WTC11 (cell line): ENCODE results near the gene ADCY2. TPM values are rescaled to one million over a fixed set of nuclear protein-coding genes. Genes with fewer than 3 reads are reported as not detected.

Experiments
- ATAC-seq: fragments of 200-7000 bp; cut with Tn5 transposase; 2 replicates; pipeline ENCODE4 v1.10.0; 2021; ENCODE audit warnings: mild to moderate bottlenecking, moderate library complexity
- CTCF ChIA-PET: fragments of 300-600 bp; sonication (Branson Sonifier 250); formaldehyde crosslinking; loops from one replicate; lab custom pipeline; 2021; ENCODE audit warnings: antibody characterized with exemption; lab: Charles Lee
- POLR2A ChIA-PET: fragments of 350-600 bp; sonication (Branson Sonifier 250); formaldehyde crosslinking; loops from one replicate; lab custom pipeline; 2021; ENCODE audit warnings: antibody characterized with exemption; lab: Charles Lee
- DNase-seq: peaks from one replicate; pipeline ENCODE4 v3.0.0; 2021; ENCODE audit warnings: low spot score
- H3K27ac Mint-ChIP-seq: 2 replicates; pipeline ENCODE4 v1.8.0; 2021; ENCODE audit warnings: mixed read lengths
- H3K27me3 Mint-ChIP-seq: 2 replicates; pipeline ENCODE4 v1.8.0; 2021; ENCODE audit warnings: low read depth, mild to moderate bottlenecking, moderate library complexity, mixed read lengths
- H3K36me3 Mint-ChIP-seq: 2 replicates; pipeline ENCODE4 v1.8.0; 2021; ENCODE audit warnings: mixed read lengths
- H3K4me1 Mint-ChIP-seq: 2 replicates; pipeline ENCODE4 v1.8.0; 2022; ENCODE audit warnings: mixed read lengths
- H3K4me3 Mint-ChIP-seq: 2 replicates; pipeline ENCODE4 v1.8.0; 2021; ENCODE audit warnings: mild to moderate bottlenecking, moderate library complexity, mixed read lengths
- H3K9me3 Mint-ChIP-seq: 2 replicates; pipeline ENCODE4 v1.8.0; 2021; ENCODE audit warnings: mixed read lengths
- AFF4 ChIP-seq: sonication (generic); formaldehyde crosslinking; IDR thresholded peaks from 2 replicates; pipeline ENCODE4 v1.8.1; 2023; ENCODE audit warnings: mild to moderate bottlenecking, missing genetic modification reagents, borderline replicate concordance
- ATF3 ChIP-seq: sonication (generic); formaldehyde crosslinking; conservative IDR thresholded peaks from 2 replicates; pipeline ENCODE4 v1.8.1; 2022; ENCODE audit warnings: mild to moderate bottlenecking, missing genetic modification reagents
- CREB1 ChIP-seq: sonication (generic); formaldehyde crosslinking; IDR thresholded peaks from 2 replicates; pipeline ENCODE4 v1.8.0; 2023; ENCODE audit warnings: mild to moderate bottlenecking, missing genetic modification reagents
- CTCF ChIP-seq: fragments of 200-600 bp; IDR thresholded peaks from 2 replicates; pipeline ENCODE4 v1.8.0; 2022; ENCODE audit warnings: antibody characterized with exemption
- E2F5 ChIP-seq: sonication (generic); formaldehyde crosslinking; IDR thresholded peaks from 2 replicates; pipeline ENCODE4 v1.8.1; 2022; ENCODE audit warnings: mild to moderate bottlenecking, moderate library complexity, missing genetic modification reagents
- ESRRA ChIP-seq: sonication (generic); formaldehyde crosslinking; IDR thresholded peaks from 2 replicates; pipeline ENCODE4 v1.8.1; 2022; ENCODE audit warnings: mild to moderate bottlenecking, missing genetic modification reagents, borderline replicate concordance
- HMGA2 ChIP-seq: fragments of 250-450 bp; sonication (Bioruptor Pico); IDR thresholded peaks from 2 replicates; pipeline ENCODE4 v1.4.0; 2021; ENCODE audit warnings: mild to moderate bottlenecking, moderate library complexity
- KAT7 ChIP-seq: sonication (generic); formaldehyde crosslinking; IDR thresholded peaks from 2 replicates; pipeline ENCODE4 v1.8.1; 2023; ENCODE audit warnings: missing genetic modification reagents, mild to moderate bottlenecking, borderline replicate concordance
- NR1H2 ChIP-seq: sonication (generic); formaldehyde crosslinking; IDR thresholded peaks from 2 replicates; pipeline ENCODE4 v1.9.0; 2021; ENCODE audit warnings: mild to moderate bottlenecking, moderate library complexity, missing genetic modification reagents
- PRRX2 ChIP-seq: fragments of 250-450 bp; sonication (Bioruptor Pico); IDR thresholded peaks from 2 replicates; pipeline ENCODE4 v1.8.0; 2021; ENCODE audit warnings: mild to moderate bottlenecking
- SMAD4 ChIP-seq: sonication (generic); formaldehyde crosslinking; IDR thresholded peaks from 2 replicates; pipeline ENCODE4 v1.8.0; 2022; ENCODE audit warnings: mild to moderate bottlenecking, missing genetic modification reagents
- USF2 ChIP-seq: sonication (generic); formaldehyde crosslinking; IDR thresholded peaks from 2 replicates; pipeline ENCODE4 v1.8.1; 2023; ENCODE audit warnings: mild to moderate bottlenecking, missing genetic modification reagents, moderate library complexity
- ZBTB21 ChIP-seq: sonication (generic); formaldehyde crosslinking; IDR thresholded peaks from 2 replicates; pipeline ENCODE4 v1.8.1; 2023; ENCODE audit warnings: mild to moderate bottlenecking, missing genetic modification reagents, borderline replicate concordance
- ZNF138 ChIP-seq: sonication (generic); formaldehyde crosslinking; conservative IDR thresholded peaks from 2 replicates; pipeline ENCODE4 v1.8.1; 2022; ENCODE audit warnings: mild to moderate bottlenecking, moderate library complexity, missing genetic modification reagents
- ZNF532 ChIP-seq: fragments of 250-450 bp; sonication (Bioruptor Pico); IDR thresholded peaks from 2 replicates; pipeline ENCODE4 v1.9.0; 2021; ENCODE audit warnings: mild to moderate bottlenecking, borderline replicate concordance
- total RNA-seq: library from RNA; stranded (reverse); gene quantifications from 3 replicates; pipeline ENCODE4 v1.2.3, GENCODE V29; 2021

Gene ADCY2
- total RNA-seq, 1 experiment from 2014 or later: 142 TPM

- TF ChIP-seq ZNF532 (CRISPR knock-in tag): no peak
- no peak for TF ChIP-seq PRRX2 (CRISPR knock-in tag)
- TF ChIP-seq USF2 (CRISPR knock-in tag): no peak
- TF ChIP-seq ESRRA (CRISPR knock-in tag): no peak
- no peak for TF ChIP-seq HMGA2 (CRISPR knock-in tag)
- TF ChIP-seq NR1H2: no peak
- no peak for TF ChIP-seq E2F5
- no peak for TF ChIP-seq KAT7
- TF ChIP-seq, all 79 proteins: peak for 0
These were observed 439.0 kb downstream of the ADCY2 start (continued) for GRCh38 chr5:7834982-7835381.

GRCh38 chr5:7837403-7837802 is 441.5 kb downstream of the ADCY2 start:
- H3K4me1 Mint-ChIP-seq: no peaks in the 10 kb centered on the region
- DNase-seq (no peak), ATAC-seq (no peak)
- H3K4me3 Mint-ChIP-seq: no peak overlapping the region
- POLR2A ChIA-PET: no interaction called here
- peaks cover 13% of the 10 kb centered on the region for H3K27me3 Mint-ChIP-seq
- peaks cover 12% of the 10 kb centered on the region for H3K9me3 Mint-ChIP-seq
- CTCF ChIA-PET: interaction anchor here (1.5 kb wide), 1 partner anchor 19 kb away, joined by 3 read pairs; no protein-coding TSS in a partner anchor
- no peak overlapping the region for H3K27ac Mint-ChIP-seq
- TF ChIP-seq CTCF (no peak), ATF3 (CRISPR knock-in tag) (no peak), AFF4 (no peak)
- no peaks in the 10 kb centered on the region for H3K36me3 Mint-ChIP-seq

- CTCF ChIA-PET: no interaction called here
- no peak for TF ChIP-seq SMAD4 (CRISPR knock-in tag)
- no peak for TF ChIP-seq CTCF
- TF ChIP-seq CREB1 (CRISPR knock-in tag): no peak
- TF ChIP-seq ZBTB21 (CRISPR knock-in tag): no peak
- TF ChIP-seq ZNF138 (CRISPR knock-in tag): no peak
- no peaks in the 10 kb centered on the region for H3K4me1 Mint-ChIP-seq
These were observed 446.6 kb downstream of the ADCY2 start for GRCh38 chr5:7842531-7842930.

More at GRCh38 chr5:7842531-7842930, 446.6 kb downstream of the ADCY2 start:
- Mint-ChIP-seq H3K27me3 (peaks cover 49% of the 10 kb centered on the region), H3K4me3 (no peak overlapping the region), H3K27ac (no peak overlapping the region), H3K9me3 (peaks cover 12% of the 10 kb centered on the region), H3K36me3 (no peaks in the 10 kb centered on the region)
- DNase-seq: no peak
- ATAC-seq: no peak
- POLR2A ChIA-PET: no interaction called here
